Measurements from ENCODE around the gene DDIT4L. TPM values are rescaled to one million over a fixed set of nuclear protein-coding genes. Genes with fewer than 3 reads are reported as not detected.

Gene DDIT4L
- total RNA-seq, 2 donors from 2014 or later, result 1.8 to 3.5 TPM

DNA sequence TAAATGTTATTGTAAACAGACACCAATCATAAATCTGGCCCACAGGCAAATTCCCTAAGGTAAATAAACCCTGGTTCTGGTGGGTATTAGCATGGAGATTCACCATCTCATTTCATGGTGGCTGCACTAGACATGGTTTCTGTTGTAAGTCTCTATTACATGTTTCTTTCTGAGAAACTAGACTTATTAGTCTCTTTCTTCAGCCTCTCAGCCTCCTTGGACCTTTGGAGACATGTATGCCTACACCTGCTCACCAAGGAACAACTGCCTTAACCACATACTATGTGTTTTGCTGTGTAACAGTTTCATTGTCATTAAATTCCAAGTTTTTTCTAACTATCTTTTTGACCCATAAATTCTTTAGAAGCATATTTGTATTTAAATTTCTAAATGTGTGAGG, 13.1 kb downstream of the DDIT4L start:
- Mint-ChIP-seq H3K27ac (no peak overlapping the region), H3K27me3 (no peaks in the 10 kb centered on the region), H3K9me3 (no peaks in the 10 kb centered on the region), H3K36me3 (ENCODE audit: low read depth) (no peaks in the 10 kb centered on the region), H3K4me1 (peaks cover 4% of the 10 kb centered on the region), H3K4me3 (no peak overlapping the region)
- no peak for ATAC-seq (replicated peaks)

DNA sequence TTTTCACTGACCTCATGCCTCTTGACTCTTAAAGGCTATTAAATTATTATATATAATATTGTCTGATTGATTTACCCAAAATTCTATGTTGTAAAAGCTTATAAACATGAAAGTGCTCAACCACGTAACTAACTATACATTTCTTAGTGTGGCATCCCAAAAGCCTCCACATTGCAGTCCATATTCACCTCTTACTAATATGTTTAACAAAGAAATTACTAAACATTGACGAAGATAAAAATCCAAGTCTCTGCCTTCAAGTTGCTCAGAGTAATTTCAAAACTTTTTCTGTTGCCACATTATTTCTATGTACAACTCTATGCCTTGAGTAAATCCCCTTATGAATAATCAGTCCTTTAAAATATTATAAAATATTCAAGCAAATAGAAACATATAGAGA, 14.4 kb downstream of the DDIT4L start:
- ATAC-seq (replicated peaks), result peak; percentile 81
- no peak overlapping the region for H3K4me3 Mint-ChIP-seq
- H3K9me3 Mint-ChIP-seq, result no peaks in the 10 kb centered on the region
- H3K36me3 Mint-ChIP-seq (ENCODE audit: low read depth), result no peaks in the 10 kb centered on the region
- H3K4me1 Mint-ChIP-seq, result peaks cover 4% of the 10 kb centered on the region
- H3K27me3 Mint-ChIP-seq, result no peaks in the 10 kb centered on the region
- no peak overlapping the region for H3K27ac Mint-ChIP-seq

DNA sequence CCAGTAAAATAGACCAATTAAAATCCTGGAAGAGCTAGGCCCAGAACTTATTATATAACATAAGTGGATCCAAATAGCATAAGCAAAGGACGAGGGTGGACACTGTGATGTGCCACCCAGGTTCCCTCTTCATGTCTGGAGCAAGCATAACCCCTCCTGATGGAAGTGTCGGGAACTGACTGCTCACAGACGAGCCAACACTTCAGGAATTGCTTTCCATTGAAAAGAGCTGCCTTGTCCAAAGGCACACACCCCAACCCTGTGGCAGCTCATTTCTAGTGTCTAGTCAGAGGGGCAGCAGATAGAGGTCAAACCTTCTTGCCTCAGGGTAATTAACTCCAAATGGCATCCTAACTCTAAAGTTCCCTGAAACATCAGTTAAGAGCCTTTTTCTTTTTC, 15.3 kb downstream of the DDIT4L start:
- Mint-ChIP-seq H3K27ac (peak overlapping the region; percentile 3), H3K4me3 (no peak overlapping the region), H3K4me1 (peaks cover 4% of the 10 kb centered on the region), H3K27me3 (no peaks in the 10 kb centered on the region), H3K36me3 (ENCODE audit: low read depth) (no peaks in the 10 kb centered on the region), H3K9me3 (no peaks in the 10 kb centered on the region)
- no peak for ATAC-seq (replicated peaks)

DNA sequence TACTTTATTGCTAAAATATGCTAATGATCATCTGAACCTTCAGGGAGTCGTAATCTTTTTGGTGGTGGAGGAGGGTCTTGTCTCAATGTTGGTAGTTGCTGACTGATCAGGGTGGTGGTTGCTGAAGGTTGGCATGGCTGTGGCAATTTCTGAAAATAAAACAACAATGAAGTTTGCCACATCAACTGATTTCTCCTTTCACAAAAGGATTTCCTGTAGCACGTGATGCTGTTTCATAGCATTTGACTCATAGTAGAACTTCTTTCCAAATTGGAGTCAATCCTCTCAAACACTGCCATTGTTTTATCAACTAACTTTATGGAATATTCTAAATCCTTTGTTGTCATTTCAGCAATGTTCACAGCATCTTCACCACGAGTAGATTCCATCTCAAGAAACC, 19.3 kb downstream of the DDIT4L start:
- Mint-ChIP-seq H3K4me3 (no peak overlapping the region), H3K27me3 (no peaks in the 10 kb centered on the region), H3K4me1 (peaks cover 4% of the 10 kb centered on the region), H3K36me3 (ENCODE audit: low read depth) (no peaks in the 10 kb centered on the region), H3K27ac (no peak overlapping the region), H3K9me3 (no peaks in the 10 kb centered on the region)
- ATAC-seq (replicated peaks), result no peak

DNA sequence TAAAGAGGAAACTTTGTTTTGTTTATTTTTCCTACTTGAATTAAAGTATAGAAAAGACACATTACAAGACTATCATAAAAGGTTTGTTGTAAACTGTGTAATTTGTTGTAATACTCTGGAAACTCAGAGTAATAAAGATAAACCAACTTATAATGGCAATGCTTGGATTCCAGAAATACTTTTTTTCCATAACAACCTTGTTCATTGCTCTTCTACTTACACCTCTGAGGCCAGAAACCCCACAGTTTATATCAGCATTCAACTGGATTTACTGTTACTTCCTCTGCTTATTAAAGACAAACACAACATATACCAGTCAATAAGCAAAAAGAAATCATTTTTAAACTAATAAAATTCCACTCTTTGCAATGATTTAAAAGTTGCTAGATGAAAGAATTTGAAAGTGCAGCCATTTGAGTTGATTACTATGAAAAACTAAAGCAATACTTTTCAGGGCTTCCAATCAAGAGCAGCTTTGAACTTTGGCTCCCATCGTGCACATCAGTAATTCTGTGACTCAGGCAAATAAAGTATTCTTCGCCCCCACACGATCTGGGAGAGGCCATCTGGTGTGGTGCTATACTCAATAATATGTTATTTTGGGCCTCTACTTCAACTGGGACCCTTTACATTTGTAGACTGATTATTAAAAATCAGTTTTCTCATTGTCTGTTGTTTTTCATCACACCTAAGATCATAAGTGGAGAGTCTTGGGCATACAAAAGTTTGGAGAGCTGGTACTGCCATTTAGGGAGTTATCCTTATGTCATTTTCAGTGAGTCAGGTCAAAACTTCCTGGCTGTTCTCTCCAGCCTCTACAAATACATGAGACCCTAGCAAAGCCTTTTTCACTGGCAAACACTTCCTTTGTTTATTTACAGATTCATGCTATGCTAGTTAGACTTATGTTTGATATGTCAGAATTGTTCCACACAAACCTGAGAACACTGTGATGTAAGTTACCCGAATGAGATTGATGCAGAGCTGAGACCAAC, 20.5 kb downstream of the DDIT4L start:
- H3K27me3 Mint-ChIP-seq, result no peaks in the 10 kb centered on the region
- H3K36me3 Mint-ChIP-seq (ENCODE audit: low read depth), result no peaks in the 10 kb centered on the region
- no peak overlapping the region for H3K27ac Mint-ChIP-seq
- no peak overlapping the region for H3K4me3 Mint-ChIP-seq
- no peaks in the 10 kb centered on the region for H3K4me1 Mint-ChIP-seq
- ATAC-seq (replicated peaks), result no peak
- H3K9me3 Mint-ChIP-seq, result no peaks in the 10 kb centered on the region

DNA sequence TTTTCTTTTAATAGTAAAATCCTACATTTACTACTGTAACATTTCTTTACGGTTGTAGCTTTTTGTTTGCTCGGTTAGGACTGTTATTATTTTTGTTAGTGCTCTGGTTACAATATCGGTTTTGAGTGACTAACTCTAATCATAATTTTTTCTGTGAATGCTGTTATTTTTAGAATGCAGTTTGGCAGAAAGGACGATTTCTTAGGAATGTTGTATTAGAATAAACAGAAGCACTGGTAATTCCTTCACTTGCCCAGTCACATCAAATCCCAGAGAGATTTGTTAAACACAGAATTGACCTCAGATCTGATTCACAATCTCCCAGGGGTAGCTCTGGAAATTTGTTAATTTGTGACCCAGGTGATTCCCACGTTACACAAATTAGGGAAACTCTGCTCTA, 21.7 kb downstream of the DDIT4L start:
- Mint-ChIP-seq H3K27me3 (no peaks in the 10 kb centered on the region), H3K4me3 (no peak overlapping the region), H3K27ac (no peak overlapping the region), H3K9me3 (no peaks in the 10 kb centered on the region), H3K36me3 (ENCODE audit: low read depth) (no peaks in the 10 kb centered on the region), H3K4me1 (no peaks in the 10 kb centered on the region)
- no peak for ATAC-seq (replicated peaks)

DNA sequence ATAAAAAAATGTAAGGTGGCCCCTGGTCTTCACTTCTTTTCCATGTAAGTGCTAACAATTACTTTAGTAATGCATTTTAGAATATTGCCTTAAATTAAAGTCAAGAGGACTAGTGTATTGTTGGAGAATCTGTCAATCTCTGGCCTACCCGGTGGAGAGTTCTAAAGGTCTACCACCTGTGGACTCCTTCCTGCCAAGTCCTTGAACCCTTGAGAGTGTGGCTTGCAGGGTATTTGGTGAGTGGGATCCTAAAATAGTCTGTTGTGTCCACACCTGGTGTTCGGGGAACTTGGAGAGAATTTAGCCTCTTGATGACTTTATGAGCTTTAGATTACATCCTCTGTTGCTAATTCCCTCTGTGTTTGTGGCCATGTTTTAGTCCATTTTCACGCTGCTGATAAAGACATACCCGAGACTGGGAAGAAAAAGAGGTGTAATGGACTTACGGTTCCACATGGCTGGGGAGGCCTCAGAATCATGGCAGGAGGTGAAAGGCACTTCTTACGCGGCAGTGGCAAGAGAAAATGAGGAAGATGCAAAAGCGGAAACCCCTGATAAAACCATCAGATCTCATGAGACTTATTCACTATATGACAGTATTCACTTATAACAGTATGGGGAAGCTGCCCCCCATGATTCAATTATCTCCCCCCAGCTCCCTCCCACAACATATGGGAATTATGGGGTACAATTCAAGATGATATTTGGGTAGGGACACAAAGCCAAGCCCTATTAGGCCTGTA, 23.8 kb downstream of the DDIT4L start:
- ATAC-seq (replicated peaks), result no peak
- Mint-ChIP-seq H3K36me3 (ENCODE audit: low read depth) (no peaks in the 10 kb centered on the region), H3K27me3 (no peaks in the 10 kb centered on the region), H3K4me1 (no peaks in the 10 kb centered on the region), H3K4me3 (no peak overlapping the region), H3K9me3 (no peaks in the 10 kb centered on the region), H3K27ac (no peak overlapping the region)

DNA sequence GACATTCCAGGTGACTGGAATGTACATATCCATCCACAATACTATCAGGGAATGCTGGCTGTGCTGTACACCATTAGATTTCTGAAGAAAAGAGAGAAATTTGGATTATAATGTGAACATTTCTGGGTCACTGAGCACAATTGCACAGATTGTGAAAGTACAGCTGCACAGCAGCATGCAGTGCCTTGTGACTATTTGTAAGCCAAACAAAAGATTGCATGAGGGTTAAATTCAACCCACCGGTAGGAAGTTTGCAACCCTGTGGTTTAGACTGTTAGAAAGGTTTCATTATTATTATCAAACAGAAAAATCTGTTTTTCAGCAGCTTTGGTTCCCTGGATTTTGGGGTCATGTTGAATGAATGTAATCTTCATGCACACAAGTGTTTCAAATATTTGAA, 24.5 kb downstream of the DDIT4L start:
- Mint-ChIP-seq H3K27me3 (no peaks in the 10 kb centered on the region), H3K36me3 (ENCODE audit: low read depth) (no peaks in the 10 kb centered on the region), H3K4me1 (no peaks in the 10 kb centered on the region), H3K9me3 (no peaks in the 10 kb centered on the region), H3K4me3 (no peak overlapping the region), H3K27ac (no peak overlapping the region)
- ATAC-seq (replicated peaks), result peak; percentile 26

DNA sequence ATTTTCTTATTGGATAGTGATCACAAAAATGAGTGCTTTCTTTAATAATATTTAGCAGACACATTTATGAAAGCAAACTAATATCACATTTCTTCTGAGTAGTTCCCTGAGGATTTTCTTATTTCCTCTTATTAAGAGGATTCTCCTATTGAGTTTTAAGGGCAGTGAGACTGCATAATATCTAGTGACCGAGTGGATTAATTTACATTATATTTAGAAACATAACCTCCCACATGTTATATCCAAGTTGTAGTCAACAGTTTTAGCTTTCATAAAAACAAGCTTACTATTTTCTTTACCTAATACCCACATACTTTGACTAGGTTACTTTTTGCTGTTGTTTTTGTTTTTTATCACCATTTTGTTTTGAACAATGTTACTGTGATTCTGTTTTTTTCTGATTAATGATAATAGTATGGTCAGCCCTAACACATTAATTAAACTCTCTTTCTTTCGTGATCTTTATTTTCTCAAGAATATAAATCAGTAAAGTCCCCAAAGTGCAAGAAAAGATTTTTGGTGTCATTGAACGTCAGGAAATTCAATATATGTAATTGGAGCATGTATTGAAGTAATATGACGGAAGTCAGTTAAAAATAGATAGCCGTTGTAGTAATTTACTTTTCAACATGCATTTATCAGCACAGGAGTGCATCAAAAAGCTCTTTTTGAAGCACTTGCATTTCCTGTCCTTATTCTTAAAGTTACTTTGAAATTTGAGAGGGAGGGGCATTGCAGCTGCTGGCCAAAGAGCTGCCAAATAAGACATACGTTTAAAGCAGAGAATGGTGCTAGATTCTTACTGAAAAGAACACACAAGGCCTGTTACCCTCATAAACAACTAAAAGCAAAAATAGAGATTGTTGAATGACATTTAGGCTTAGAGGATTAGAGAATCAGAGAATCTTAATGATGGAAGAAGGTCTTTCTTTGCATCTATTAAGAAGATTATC, 25.2 kb downstream of the DDIT4L start:
- no peak for ATAC-seq (replicated peaks)
- no peaks in the 10 kb centered on the region for H3K36me3 Mint-ChIP-seq (ENCODE audit: low read depth)
- H3K4me1 Mint-ChIP-seq, result no peaks in the 10 kb centered on the region
- H3K27me3 Mint-ChIP-seq, result peaks cover 2% of the 10 kb centered on the region
- H3K4me3 Mint-ChIP-seq, result no peak overlapping the region
- H3K27ac Mint-ChIP-seq, result no peak overlapping the region
- no peaks in the 10 kb centered on the region for H3K9me3 Mint-ChIP-seq

DNA sequence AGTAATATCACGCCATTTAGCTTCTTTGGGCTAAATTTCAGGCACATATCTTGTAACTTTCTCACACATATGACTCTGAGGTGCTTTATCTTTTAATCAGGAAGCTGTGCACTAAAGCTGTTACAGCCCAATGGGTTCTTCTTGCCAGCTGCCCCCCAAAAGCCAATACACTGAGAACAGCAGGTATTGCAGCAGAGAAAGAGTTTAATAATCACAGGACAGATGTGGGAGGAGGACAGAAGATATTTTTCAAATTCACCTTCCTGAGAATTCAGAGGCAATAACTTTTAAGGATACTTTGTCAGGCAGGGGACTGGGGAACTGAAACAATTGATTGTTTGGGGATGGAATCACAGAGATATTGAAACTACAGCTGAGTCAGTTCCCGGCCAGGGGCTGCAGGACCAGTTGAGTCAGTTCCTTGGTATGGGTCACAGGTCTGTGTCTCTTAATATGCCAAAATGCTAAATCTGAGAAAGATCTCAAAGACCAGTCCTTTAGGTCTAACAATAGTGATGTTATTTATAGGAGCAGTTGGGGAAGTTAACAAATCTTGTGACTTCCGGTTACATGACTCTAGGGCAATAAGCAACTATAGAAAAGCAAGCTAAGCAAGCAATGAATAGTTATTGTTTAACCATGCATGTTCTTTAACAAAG, 28.1 kb downstream of the DDIT4L start:
- no peaks in the 10 kb centered on the region for H3K4me1 Mint-ChIP-seq
- no peaks in the 10 kb centered on the region for H3K36me3 Mint-ChIP-seq (ENCODE audit: low read depth)
- no peak overlapping the region for H3K27ac Mint-ChIP-seq
- ATAC-seq (replicated peaks), result peak; percentile 94
- no peaks in the 10 kb centered on the region for H3K9me3 Mint-ChIP-seq
- H3K4me3 Mint-ChIP-seq, result no peak overlapping the region
- H3K27me3 Mint-ChIP-seq, result peaks cover 11% of the 10 kb centered on the region

DNA sequence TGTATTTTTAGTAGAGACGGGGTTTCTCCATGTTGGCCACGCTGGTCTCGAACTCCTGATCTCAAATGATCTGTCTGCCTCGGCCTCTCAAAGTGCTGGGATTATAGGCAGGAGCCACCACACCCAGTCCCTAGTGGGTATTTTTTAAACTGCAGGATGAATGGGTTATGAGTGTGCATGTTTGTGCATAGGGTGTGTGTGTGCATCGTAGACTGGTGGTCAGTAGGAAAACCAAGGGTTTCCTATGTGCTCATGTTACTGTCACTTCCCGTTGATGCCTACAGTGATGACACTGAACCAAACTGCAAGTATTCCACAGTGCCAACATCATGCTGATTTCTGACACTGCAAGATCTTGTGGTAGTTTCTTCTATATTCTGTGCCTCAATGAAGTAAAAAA, 41.1 kb downstream of the DDIT4L start:
- no peak overlapping the region for H3K4me3 Mint-ChIP-seq
- H3K4me1 Mint-ChIP-seq, result no peaks in the 10 kb centered on the region
- no peaks in the 10 kb centered on the region for H3K9me3 Mint-ChIP-seq
- H3K36me3 Mint-ChIP-seq (ENCODE audit: low read depth), result no peaks in the 10 kb centered on the region
- ATAC-seq (replicated peaks), result peak; percentile 65
- H3K27me3 Mint-ChIP-seq, result no peaks in the 10 kb centered on the region
- H3K27ac Mint-ChIP-seq, result no peak overlapping the region

DNA sequence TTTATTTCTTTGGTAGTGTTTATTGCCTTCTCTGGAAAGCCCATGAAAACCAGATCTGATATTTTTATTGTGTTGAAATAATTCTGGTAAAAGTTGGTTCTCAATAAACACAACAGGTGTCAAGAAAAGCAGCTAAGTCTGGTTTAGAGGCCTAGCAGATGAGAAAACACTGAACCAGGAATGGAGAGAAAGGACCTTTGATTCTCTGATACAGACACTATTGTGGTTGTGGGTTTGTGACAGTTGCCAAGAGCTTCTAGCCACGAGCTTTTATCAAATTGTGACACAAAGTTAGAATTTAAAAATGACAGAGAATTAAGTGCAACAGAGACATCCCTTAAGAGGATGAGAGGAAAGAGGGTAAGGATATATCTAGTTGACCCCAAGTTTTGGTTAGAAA, 42.6 kb downstream of the DDIT4L start:
- H3K36me3 Mint-ChIP-seq (ENCODE audit: low read depth), result no peaks in the 10 kb centered on the region
- no peak overlapping the region for H3K27ac Mint-ChIP-seq
- H3K27me3 Mint-ChIP-seq, result no peaks in the 10 kb centered on the region
- no peaks in the 10 kb centered on the region for H3K9me3 Mint-ChIP-seq
- ATAC-seq (replicated peaks), result no peak
- no peak overlapping the region for H3K4me3 Mint-ChIP-seq
- H3K4me1 Mint-ChIP-seq, result no peaks in the 10 kb centered on the region

DNA sequence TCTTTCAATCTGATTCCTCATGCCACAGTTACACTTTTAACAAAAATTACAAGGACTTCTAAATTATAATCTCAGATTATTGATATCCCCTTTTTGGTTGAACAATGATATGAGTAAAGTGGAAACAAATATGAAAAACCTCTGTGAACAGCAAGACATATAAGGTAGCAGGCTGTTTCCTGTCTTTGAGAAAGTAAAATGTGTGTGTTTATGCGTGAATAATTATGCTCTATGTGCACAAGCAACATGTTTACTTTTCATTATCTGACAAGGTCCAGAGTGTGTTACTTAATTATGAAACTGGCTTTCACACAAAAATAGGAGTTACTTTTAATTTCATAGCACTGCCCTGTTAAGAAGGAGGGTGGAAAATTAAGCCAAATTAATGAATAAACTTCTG, 43.1 kb downstream of the DDIT4L start:
- Mint-ChIP-seq H3K36me3 (ENCODE audit: low read depth) (no peaks in the 10 kb centered on the region), H3K27me3 (no peaks in the 10 kb centered on the region), H3K9me3 (no peaks in the 10 kb centered on the region), H3K27ac (no peak overlapping the region), H3K4me1 (no peaks in the 10 kb centered on the region), H3K4me3 (no peak overlapping the region)
- no peak for ATAC-seq (replicated peaks)

DNA sequence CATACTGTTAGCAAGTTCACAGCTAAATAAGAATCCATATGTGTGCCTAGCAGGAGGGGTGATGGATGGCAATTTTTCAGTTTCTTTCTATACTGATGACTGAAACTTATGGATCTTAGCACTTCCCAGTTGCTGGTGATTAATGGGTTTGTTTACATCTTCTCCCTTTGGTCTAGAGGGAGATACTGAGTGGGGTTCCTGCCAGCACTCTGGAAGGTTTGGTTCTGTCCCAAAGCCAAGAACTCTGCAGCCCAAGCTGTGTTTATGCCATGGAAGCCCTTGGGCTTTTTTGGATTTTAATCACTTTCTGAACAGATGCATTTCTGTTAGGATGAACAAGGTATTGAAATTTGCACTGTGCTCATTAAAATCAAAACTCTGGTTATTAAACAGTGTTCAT, 43.5 kb downstream of the DDIT4L start:
- Mint-ChIP-seq H3K4me3 (no peak overlapping the region), H3K36me3 (ENCODE audit: low read depth) (no peaks in the 10 kb centered on the region), H3K4me1 (no peaks in the 10 kb centered on the region), H3K9me3 (no peaks in the 10 kb centered on the region), H3K27ac (no peak overlapping the region), H3K27me3 (no peaks in the 10 kb centered on the region)
- no peak for ATAC-seq (replicated peaks)
